T-helper 2 cell treated with Interferon-gamma antibody and Interleukin-4, amounts not matched to agents 5 μg/mL and 100 μg/mL, for 36 hours (primary cell): ENCODE results near the gene DSP.

Experiments
- DNase-seq: peaks from one replicate; pipeline ENCODE4 v3.0.0; 2021; ENCODE audit warnings: low spot score
- H3K27ac Mint-ChIP-seq: one replicate; pipeline ENCODE4 v1.8.0; 2021; ENCODE audit warnings: mild to moderate bottlenecking, mixed read lengths
- H3K27me3 Mint-ChIP-seq: one replicate; pipeline ENCODE4 v1.8.0; 2021; ENCODE audit warnings: low read depth, mixed read lengths
- H3K36me3 Mint-ChIP-seq: one replicate; pipeline ENCODE4 v1.8.0; 2021; ENCODE audit warnings: low read depth, mixed read lengths
- H3K4me1 Mint-ChIP-seq: one replicate; pipeline ENCODE4 v1.8.0; 2021; ENCODE audit warnings: low read depth, mixed read lengths
- H3K4me3 Mint-ChIP-seq: one replicate; pipeline ENCODE4 v1.8.0; 2022; ENCODE audit warnings: mild to moderate bottlenecking, moderate library complexity, mixed read lengths
- H3K9me3 Mint-ChIP-seq: one replicate; pipeline ENCODE4 v1.8.0; 2021; ENCODE audit warnings: mixed read lengths

DSP gene

GRCh38 chr6:7585287-7585930, 43.9 kb downstream of the DSP start:
- Mint-ChIP-seq H3K27ac (no peak overlapping the region), H3K36me3 (peaks cover 2% of the 10 kb centered on the region), H3K27me3 (peaks cover 8% of the 10 kb centered on the region), H3K4me3 (no peak overlapping the region), H3K9me3 (no peaks in the 10 kb centered on the region), H3K4me1 (peaks cover 7% of the 10 kb centered on the region)
- no peak for DNase-seq

- peaks cover 23% of the 10 kb centered on the region for H3K4me1 Mint-ChIP-seq
- H3K9me3 Mint-ChIP-seq = no peaks in the 10 kb centered on the region
- no peak for DNase-seq
- peaks cover 6% of the 10 kb centered on the region for H3K27me3 Mint-ChIP-seq
- H3K4me3 Mint-ChIP-seq = no peak overlapping the region
- peaks cover 8% of the 10 kb centered on the region for H3K36me3 Mint-ChIP-seq
- no peak overlapping the region for H3K27ac Mint-ChIP-seq
These were observed 46.2 kb downstream of the DSP start for GRCh38 chr6:7587631-7588100.

DNA sequence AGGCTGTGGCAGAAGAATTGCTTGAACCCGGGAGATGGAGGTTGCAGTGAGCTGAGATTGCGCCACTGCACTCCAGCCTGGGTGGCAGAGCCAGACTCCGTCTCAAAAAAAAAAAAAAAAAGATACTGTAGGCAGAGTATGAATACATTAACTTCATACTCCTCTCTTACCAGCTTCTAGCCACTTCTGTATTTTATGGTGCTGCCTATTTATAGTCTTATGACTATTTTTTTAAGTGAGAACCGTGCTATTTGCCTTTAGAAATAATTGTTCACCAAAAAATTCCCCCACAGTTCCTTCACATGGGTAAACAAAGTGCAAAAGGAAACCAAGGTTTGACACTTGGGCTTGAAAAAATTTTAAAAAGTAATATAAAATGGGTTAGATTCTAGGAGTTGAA, 47.0 kb downstream of the DSP start:
- Mint-ChIP-seq H3K27ac (no peak overlapping the region), H3K27me3 (peaks cover 6% of the 10 kb centered on the region), H3K36me3 (peaks cover 12% of the 10 kb centered on the region), H3K9me3 (no peaks in the 10 kb centered on the region), H3K4me3 (no peak overlapping the region), H3K4me1 (peaks cover 25% of the 10 kb centered on the region)
- DNase-seq = no peak

GRCh38 chr6:7589221-7589620, 47.8 kb downstream of the DSP start:
- H3K36me3 Mint-ChIP-seq = peaks cover 12% of the 10 kb centered on the region
- H3K27me3 Mint-ChIP-seq = peaks cover 6% of the 10 kb centered on the region
- H3K27ac Mint-ChIP-seq = no peak overlapping the region
- peak overlapping the region; percentile 99 for H3K4me3 Mint-ChIP-seq
- DNase-seq = no peak
- H3K4me1 Mint-ChIP-seq = peaks cover 25% of the 10 kb centered on the region
- no peaks in the 10 kb centered on the region for H3K9me3 Mint-ChIP-seq

GRCh38 chr6:7589949-7590917, 48.8 kb downstream of the DSP start, which contains the start of gene SNRNP48:
Gene SNRNP48, plus strand, starts transcription at chr6:7590198. Its CDS starts 60 bp downstream, at chr6:7590258.
- Mint-ChIP-seq H3K4me3 (peak within 1 kb of the TSS; percentile 99), H3K27me3 (no peaks in the 10 kb centered on the region), H3K27ac (peak within 1 kb of the TSS; percentile 95), H3K9me3 (no peaks in the 10 kb centered on the region), H3K36me3 (peaks cover 16% of the 10 kb centered on the region), H3K4me1 (peaks cover 25% of the 10 kb centered on the region)
- peak; percentile 90 for DNase-seq

DNA sequence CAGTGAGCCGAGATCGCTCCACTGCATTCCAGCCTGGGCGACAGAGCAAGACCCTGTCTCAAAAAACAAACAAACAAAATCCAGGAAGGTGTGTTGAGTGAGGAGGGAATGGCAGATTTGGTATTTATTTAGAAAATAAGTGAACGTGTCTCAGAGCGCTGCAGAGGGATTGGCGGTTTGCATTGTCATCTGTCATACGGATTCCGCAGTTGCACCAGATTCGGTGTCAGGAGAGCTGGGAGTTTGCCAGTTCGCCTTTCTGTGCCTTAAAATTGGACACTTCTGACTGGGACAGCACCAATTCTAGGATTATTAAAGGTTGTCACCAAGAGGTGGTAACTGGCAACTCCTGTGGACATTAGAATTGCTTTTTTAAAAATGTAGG, 49.4 kb downstream of the DSP start:
- no peak for DNase-seq
- H3K4me3 Mint-ChIP-seq = peak overlapping the region; percentile 99
- H3K27me3 Mint-ChIP-seq = no peaks in the 10 kb centered on the region
- H3K27ac Mint-ChIP-seq = peak overlapping the region; percentile 44
- peaks cover 25% of the 10 kb centered on the region for H3K4me1 Mint-ChIP-seq
- no peaks in the 10 kb centered on the region for H3K9me3 Mint-ChIP-seq
- peaks cover 19% of the 10 kb centered on the region for H3K36me3 Mint-ChIP-seq

- H3K27ac Mint-ChIP-seq = no peak overlapping the region
- no peaks in the 10 kb centered on the region for H3K9me3 Mint-ChIP-seq
- peak overlapping the region; percentile 28 for H3K4me3 Mint-ChIP-seq
- peaks cover 25% of the 10 kb centered on the region for H3K4me1 Mint-ChIP-seq
- H3K27me3 Mint-ChIP-seq = no peaks in the 10 kb centered on the region
- peaks cover 23% of the 10 kb centered on the region for H3K36me3 Mint-ChIP-seq
- no peak for DNase-seq
These were observed 50.3 kb downstream of the DSP start for GRCh38 chr6:7591770-7592169.

DNA sequence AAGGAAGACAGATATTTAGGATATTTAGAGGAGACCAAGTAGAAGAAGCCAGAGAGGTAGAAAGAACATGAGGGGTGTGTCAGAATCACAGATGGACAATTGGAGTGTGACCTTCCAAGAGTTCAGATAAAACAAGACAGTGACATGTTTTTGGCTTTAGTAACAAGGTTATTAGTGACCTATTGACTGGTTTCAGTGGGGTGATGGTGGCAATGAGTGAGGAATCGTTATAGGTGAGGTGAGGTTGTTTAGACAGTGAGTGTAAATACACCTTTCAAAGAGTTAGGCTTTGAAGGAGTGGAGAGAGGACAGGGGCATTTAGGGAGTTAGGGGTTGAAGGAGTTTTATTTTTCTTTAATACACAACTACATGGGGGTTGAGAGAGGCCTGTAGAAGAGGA, 51.8 kb downstream of the DSP start:
- Mint-ChIP-seq H3K9me3 (no peaks in the 10 kb centered on the region), H3K4me1 (peaks cover 25% of the 10 kb centered on the region), H3K27me3 (no peaks in the 10 kb centered on the region), H3K27ac (no peak overlapping the region), H3K4me3 (no peak overlapping the region), H3K36me3 (peaks cover 28% of the 10 kb centered on the region)
- no peak for DNase-seq

GRCh38 chr6:7594579-7595125, 53.2 kb downstream of the DSP start:
- no peaks in the 10 kb centered on the region for H3K9me3 Mint-ChIP-seq
- no peaks in the 10 kb centered on the region for H3K27me3 Mint-ChIP-seq
- peaks cover 20% of the 10 kb centered on the region for H3K4me1 Mint-ChIP-seq
- peaks cover 36% of the 10 kb centered on the region for H3K36me3 Mint-ChIP-seq
- no peak overlapping the region for H3K4me3 Mint-ChIP-seq
- DNase-seq = no peak
- H3K27ac Mint-ChIP-seq = no peak overlapping the region

DNA sequence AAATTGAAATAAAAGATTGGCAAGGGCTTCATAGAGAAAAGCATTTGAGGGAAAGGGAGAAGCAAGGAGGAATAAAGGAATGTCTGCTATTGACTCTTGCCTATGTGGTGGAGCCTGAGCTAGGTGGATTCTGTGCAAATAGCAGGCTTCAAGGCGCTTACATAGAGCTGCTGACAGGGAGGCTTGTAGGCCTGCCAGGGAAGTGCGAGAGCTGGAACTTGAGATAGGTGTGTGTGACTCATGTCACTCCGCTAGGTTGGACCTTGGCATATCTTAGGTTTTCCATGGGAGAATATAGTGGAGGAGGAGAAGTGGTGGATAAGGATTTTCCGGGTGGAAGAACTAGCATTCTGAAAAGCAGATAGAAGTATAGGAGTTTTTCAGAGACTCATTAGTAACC, 62.5 kb downstream of the DSP start:
- no peaks in the 10 kb centered on the region for H3K27me3 Mint-ChIP-seq
- H3K36me3 Mint-ChIP-seq = peaks cover 61% of the 10 kb centered on the region
- no peak overlapping the region for H3K27ac Mint-ChIP-seq
- H3K4me3 Mint-ChIP-seq = no peak overlapping the region
- peaks cover 13% of the 10 kb centered on the region for H3K4me1 Mint-ChIP-seq
- no peak for DNase-seq
- H3K9me3 Mint-ChIP-seq = no peaks in the 10 kb centered on the region

- peak overlapping the region; percentile 4 for H3K27ac Mint-ChIP-seq
These were observed 63.0 kb downstream of the DSP start for GRCh38 chr6:7604506-7604905.

GRCh38 chr6:7615611-7616383, 74.3 kb downstream of the DSP start:
- Mint-ChIP-seq H3K4me1 (peaks cover 18% of the 10 kb centered on the region), H3K9me3 (no peaks in the 10 kb centered on the region), H3K4me3 (peak overlapping the region; percentile 21), H3K27ac (no peak overlapping the region), H3K36me3 (peaks cover 13% of the 10 kb centered on the region), H3K27me3 (no peaks in the 10 kb centered on the region)
- no peak for DNase-seq

More at GRCh38 chr6:7604506-7604905, 63.0 kb downstream of the DSP start:
- H3K4me3 Mint-ChIP-seq = no peak overlapping the region
- peaks cover 13% of the 10 kb centered on the region for H3K4me1 Mint-ChIP-seq
- H3K36me3 Mint-ChIP-seq = peaks cover 59% of the 10 kb centered on the region
- H3K27me3 Mint-ChIP-seq = no peaks in the 10 kb centered on the region
- H3K9me3 Mint-ChIP-seq = no peaks in the 10 kb centered on the region
- no peak for DNase-seq
